Upper lobe of right lung (tissue), 1 donor: ENCODE measurements around the gene SLC39A9. TPM values are rescaled to one million over a fixed set of nuclear protein-coding genes. Genes with fewer than 3 reads are reported as not detected.

Experiments
- ATAC-seq: fragments of 200-7000 bp; cut with Tn5 transposase; one replicate; pipeline ENCODE4 v1.9.1; 2020; ENCODE audit warnings: mild to moderate bottlenecking, moderate library complexity
- DNase-seq: peaks from one replicate; pipeline ENCODE4 v3.0.0-alpha.2; 2020
- H3K27ac ChIP-seq: fragments of 200-600 bp; one replicate; pipeline ENCODE4 v1.8.0; 2022
- H3K27me3 ChIP-seq: fragments of 200-600 bp; one replicate; pipeline ENCODE4 v1.8.0; 2022; ENCODE audit warnings: mild to moderate bottlenecking
- H3K36me3 ChIP-seq: fragments of 200-600 bp; one replicate; pipeline ENCODE4 v1.8.0; 2022
- H3K4me1 ChIP-seq: fragments of 200-600 bp; one replicate; pipeline ENCODE4 v1.8.0; 2022
- H3K4me3 ChIP-seq: fragments of 200-600 bp; one replicate; pipeline ENCODE4 v1.8.0; 2022; ENCODE audit warnings: mild to moderate bottlenecking
- H3K9me3 ChIP-seq: fragments of 200-600 bp; one replicate; pipeline ENCODE4 v1.8.0; 2022
- intact Hi-C: fragments of 100-400 bp; cut with DNase I; formaldehyde crosslinking; loops from one replicate; pipeline ENCODE4 v1.11.0; 2022
- total RNA-seq: library from RNA; stranded (reverse); fragmentation: NEBNext Ultra II Directional; extraction: Animal tissue kit (Norgen Biotek cat#: 25700); gene quantifications from one replicate; pipeline ENCODE4 v1.2.1, GENCODE V29; 2021
- TF ChIP-seq, protein P1 (sequence below): fragments of 200-600 bp; IDR thresholded peaks from one replicate; pipeline ENCODE4 v1.8.0; 2022; ENCODE audit warnings: antibody characterized with exemption
- donor health status: DM: no; HTN: yes; CAD: no; lungs with severe emphysema.

The SLC39A9 gene
- total RNA-seq, 1 donor from 2014 or later, result 55.6 TPM

DNA sequence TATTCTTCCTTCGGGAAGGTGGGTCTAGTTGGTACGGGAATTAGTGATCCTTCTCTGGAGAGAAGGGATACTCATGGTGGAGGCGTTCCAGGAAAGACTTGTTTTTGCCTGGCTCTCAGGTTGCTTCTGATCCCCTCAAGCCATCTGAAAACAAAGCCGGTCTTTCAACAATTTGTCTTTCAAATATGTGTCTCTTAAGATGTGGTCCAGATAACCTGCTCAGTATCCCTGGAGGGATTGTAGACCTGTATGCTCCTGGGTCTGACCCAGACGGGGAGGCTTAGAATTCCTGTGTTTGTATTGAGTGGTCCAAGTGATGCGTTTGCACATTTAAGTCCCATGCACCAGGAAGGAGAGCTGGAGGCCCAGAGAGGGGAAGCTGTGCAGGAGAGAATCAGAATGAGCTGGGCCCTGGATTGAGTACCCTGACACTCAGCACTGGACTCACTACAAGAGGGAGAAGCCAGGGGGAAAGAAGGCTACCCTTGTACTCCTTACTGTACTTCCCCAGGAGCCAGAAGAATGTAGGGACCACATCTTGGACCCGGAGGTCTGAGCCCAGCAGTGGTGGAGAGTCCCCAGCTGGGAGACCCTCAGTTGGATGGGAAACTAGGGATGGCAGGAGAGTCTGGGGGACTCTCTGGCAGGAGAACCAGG lies 40.8 kb upstream of the SLC39A9 start:
- DNase-seq (no peak), ATAC-seq (no peak)
- H3K27me3 ChIP-seq, result no peaks in the 10 kb centered on the region
- no peaks in the 10 kb centered on the region for H3K36me3 ChIP-seq
- no peaks in the 10 kb centered on the region for H3K4me1 ChIP-seq
- H3K27ac ChIP-seq, result no peak overlapping the region
- intact Hi-C loops, result loop anchor here (10.0 kb wide), 1 partner anchor 113 kb away; no protein-coding TSS in a partner anchor
- H3K4me3 ChIP-seq, result no peak overlapping the region
- TF ChIP-seq, protein P1, sequence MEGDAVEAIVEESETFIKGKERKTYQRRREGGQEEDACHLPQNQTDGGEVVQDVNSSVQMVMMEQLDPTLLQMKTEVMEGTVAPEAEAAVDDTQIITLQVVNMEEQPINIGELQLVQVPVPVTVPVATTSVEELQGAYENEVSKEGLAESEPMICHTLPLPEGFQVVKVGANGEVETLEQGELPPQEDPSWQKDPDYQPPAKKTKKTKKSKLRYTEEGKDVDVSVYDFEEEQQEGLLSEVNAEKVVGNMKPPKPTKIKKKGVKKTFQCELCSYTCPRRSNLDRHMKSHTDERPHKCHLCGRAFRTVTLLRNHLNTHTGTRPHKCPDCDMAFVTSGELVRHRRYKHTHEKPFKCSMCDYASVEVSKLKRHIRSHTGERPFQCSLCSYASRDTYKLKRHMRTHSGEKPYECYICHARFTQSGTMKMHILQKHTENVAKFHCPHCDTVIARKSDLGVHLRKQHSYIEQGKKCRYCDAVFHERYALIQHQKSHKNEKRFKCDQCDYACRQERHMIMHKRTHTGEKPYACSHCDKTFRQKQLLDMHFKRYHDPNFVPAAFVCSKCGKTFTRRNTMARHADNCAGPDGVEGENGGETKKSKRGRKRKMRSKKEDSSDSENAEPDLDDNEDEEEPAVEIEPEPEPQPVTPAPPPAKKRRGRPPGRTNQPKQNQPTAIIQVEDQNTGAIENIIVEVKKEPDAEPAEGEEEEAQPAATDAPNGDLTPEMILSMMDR, result no peak
- no peaks in the 10 kb centered on the region for H3K9me3 ChIP-seq

GRCh38 chr14:69358233-69358963 lies 40.1 kb upstream of the SLC39A9 start:
- H3K4me1 ChIP-seq, result no peaks in the 10 kb centered on the region
- intact Hi-C loops, result loop anchor here (10.0 kb wide), 1 partner anchor 114 kb away; no protein-coding TSS in a partner anchor
- H3K27ac ChIP-seq, result no peak overlapping the region
- DNase-seq, result no peak
- ATAC-seq, result no peak
- no peaks in the 10 kb centered on the region for H3K36me3 ChIP-seq
- H3K9me3 ChIP-seq, result no peaks in the 10 kb centered on the region
- TF ChIP-seq, protein P1, result no peak
- H3K4me3 ChIP-seq, result no peak overlapping the region
- no peaks in the 10 kb centered on the region for H3K27me3 ChIP-seq

DNA sequence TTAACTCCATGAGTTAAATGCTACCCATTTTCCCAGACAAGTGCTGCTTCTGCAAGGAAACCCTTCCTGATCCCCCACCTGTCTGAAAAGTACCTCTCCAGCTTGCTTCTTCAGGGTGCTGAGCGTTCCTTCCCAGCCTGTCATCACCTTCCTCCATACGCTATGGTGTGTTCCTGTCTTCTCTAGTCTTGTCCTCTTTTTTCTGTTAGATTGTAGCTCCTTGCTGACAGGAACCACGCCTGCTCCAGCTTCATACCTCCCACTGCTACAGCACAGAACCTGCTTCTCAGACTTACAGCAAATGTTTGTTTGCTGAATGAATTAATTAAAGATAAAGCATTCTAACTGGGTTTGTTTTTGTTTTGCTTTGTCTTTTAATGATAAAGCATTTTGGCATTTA lies 39.5 kb upstream of the SLC39A9 start:
- Histone ChIP-seq H3K9me3 (no peaks in the 10 kb centered on the region), H3K36me3 (no peaks in the 10 kb centered on the region), H3K27me3 (no peaks in the 10 kb centered on the region), H3K4me1 (no peaks in the 10 kb centered on the region), H3K4me3 (no peak overlapping the region), H3K27ac (no peak overlapping the region)
- DNase-seq, result no peak
- no peak for ATAC-seq
- intact Hi-C loops, result loop anchor here (10.0 kb wide), 1 partner anchor 114 kb away; no protein-coding TSS in a partner anchor
- TF ChIP-seq, protein P1, result no peak

DNA sequence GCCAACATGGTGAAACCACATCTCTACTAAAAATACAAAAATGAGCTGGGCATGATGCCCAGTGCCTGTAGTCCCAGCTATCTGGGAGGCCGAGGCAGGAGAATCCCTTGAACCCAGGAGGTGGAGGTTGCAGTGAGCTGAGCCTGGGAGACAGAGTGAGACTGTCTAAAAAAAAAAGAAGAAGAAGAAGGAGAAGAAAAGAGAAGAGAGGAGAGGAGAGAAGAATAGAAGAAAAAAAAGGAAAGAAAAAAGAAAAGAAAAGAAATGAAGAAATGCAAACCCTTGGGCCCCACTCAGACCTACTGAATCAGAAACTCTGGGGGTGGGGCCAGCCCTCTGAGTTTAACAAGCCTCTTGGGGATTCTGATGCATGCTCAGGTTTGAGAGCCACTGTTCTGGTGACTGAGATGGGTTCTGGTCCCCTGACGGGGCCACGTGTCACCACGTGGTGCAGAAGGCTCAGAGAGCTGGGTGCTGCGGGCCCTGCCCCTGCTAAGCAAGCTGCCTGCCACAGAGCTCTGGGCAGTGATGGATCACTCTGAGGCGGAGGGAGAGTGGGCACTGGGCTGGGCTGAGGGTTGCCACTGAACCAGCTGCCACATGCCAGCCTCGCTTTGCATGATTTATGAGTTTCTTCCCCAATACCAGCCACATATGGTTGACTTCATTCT lies 37.9 kb upstream of the SLC39A9 start:
- DNase-seq (no peak), ATAC-seq (no peak)
- Histone ChIP-seq H3K36me3 (no peaks in the 10 kb centered on the region), H3K4me3 (no peak overlapping the region), H3K4me1 (no peaks in the 10 kb centered on the region), H3K27me3 (no peaks in the 10 kb centered on the region), H3K9me3 (no peaks in the 10 kb centered on the region), H3K27ac (no peak overlapping the region)
- TF ChIP-seq, protein P1, result no peak
- intact Hi-C loops, result no loop called here

GRCh38 chr14:69363055-69363454 lies 35.4 kb upstream of the SLC39A9 start:
- TF ChIP-seq, protein P1, result peak; percentile 20
- DNase-seq, result no peak
- H3K4me1 ChIP-seq, result no peaks in the 10 kb centered on the region

More at GRCh38 chr14:69363055-69363454, 35.4 kb upstream of the SLC39A9 start:
- intact Hi-C loops, result no loop called here
- H3K27me3 ChIP-seq, result no peaks in the 10 kb centered on the region
- no peak overlapping the region for H3K27ac ChIP-seq
- no peaks in the 10 kb centered on the region for H3K9me3 ChIP-seq
- ATAC-seq, result peak; percentile 45
- no peaks in the 10 kb centered on the region for H3K36me3 ChIP-seq
- H3K4me3 ChIP-seq, result no peak overlapping the region
